Measurements from ENCODE around the gene RNF149. TPM values are rescaled to one million over a fixed set of nuclear protein-coding genes. Genes with fewer than 3 reads are reported as not detected.

RNF149 gene
- total and polyA plus RNA-seq, 12 donors, result 31.5 to 98.4 (median 51.7) TPM

- H3K9me3 ChIP-seq (replicated peaks in 1 of 3), result no peaks in the 10 kb centered on the region
- no peaks in the 10 kb centered on the region for H3K27me3 ChIP-seq
- no peak for DNase-seq
- H3K27ac ChIP-seq, result no peak overlapping the region
- H3K4me3 ChIP-seq, result peak overlapping the region in 1 of 4 donors; percentile 2
- H3K4me1 ChIP-seq (replicated peaks in 1 of 2), result peaks cover 11 to 67% of the 10 kb centered on the region in 2 donors
- TF ChIP-seq POLR2A (IDR thresholded peaks at IDR 0.05) (no peak), CTCF (IDR thresholded peaks at IDR 0.05) (no peak)
- H3K36me3 ChIP-seq (replicated peaks in 1 of 2), result peaks cover 0 to 10% of the 10 kb centered on the region in 2 donors
- 71 to 85% (median 78%) methylated on average over 7 of the region's 7 CpGs for WGBS, 4 donors
- intact Hi-C loops (cut with DNase I), result no loop called here
Measured at GRCh38 chr2:101300836-101301235, 7.7 kb downstream of the RNF149 start.

DNA sequence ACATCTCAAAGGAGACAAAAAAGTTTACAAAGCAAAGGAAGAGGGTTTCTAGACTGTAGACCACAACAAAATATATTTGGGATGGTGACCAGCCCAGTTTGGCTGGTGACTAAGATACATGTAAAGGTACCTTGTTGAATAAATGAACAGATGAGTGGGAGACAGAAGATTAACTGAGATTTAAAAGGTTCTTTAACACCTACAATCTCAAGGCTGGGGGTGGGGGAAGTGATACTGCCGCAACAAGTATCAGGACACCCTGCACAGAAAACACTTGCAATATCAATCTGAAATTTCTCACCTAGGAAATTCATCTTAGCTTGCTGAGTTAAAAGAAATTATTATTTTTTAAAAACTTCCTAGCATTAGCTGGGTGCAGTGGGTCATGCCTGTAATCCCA lies 8.3 kb downstream of the RNF149 start:
- peaks cover 14 to 66% of the 10 kb centered on the region in 2 donors for H3K4me1 ChIP-seq (replicated peaks in 1 of 2)
- intact Hi-C loops (cut with DNase I), result no loop called here
- no peak for TF ChIP-seq POLR2A (IDR thresholded peaks at IDR 0.05)
- TF ChIP-seq CTCF (IDR thresholded peaks at IDR 0.05), result no peak

GRCh38 chr2:101299604-101300003 lies 8.9 kb downstream of the RNF149 start:
- Histone ChIP-seq H3K27ac (no peak overlapping the region), H3K4me3 (no peak overlapping the region), H3K27me3 (no peaks in the 10 kb centered on the region), H3K4me1 (replicated peaks in 1 of 2) (peaks cover 14 to 60% of the 10 kb centered on the region in 2 donors), H3K36me3 (replicated peaks in 1 of 2) (peaks cover 0 to 11% of the 10 kb centered on the region in 2 donors), H3K9me3 (replicated peaks in 1 of 3) (no peaks in the 10 kb centered on the region)
- 68 to 77% (median 69%) methylated on average over 6 of the region's 6 CpGs for WGBS, 4 donors
- no peak for TF ChIP-seq POLR2A (IDR thresholded peaks at IDR 0.05)
- no peak for TF ChIP-seq CTCF (IDR thresholded peaks at IDR 0.05)
- no peak for DNase-seq
- intact Hi-C loops (cut with DNase I), result no loop called here

More for the DNA sequence above, 8.3 kb downstream of the RNF149 start:
- Histone ChIP-seq H3K27me3 (no peaks in the 10 kb centered on the region), H3K9me3 (replicated peaks in 1 of 3) (no peaks in the 10 kb centered on the region), H3K4me3 (peak overlapping the region in 1 of 4 donors; percentile 2), H3K27ac (no peak overlapping the region), H3K36me3 (replicated peaks in 1 of 2) (peaks cover 0 to 10% of the 10 kb centered on the region in 2 donors)
- DNase-seq, result no peak
- 86 to 95% (median 91%) methylated on average over 1 of the region's 1 CpG for WGBS, 4 donors

DNA sequence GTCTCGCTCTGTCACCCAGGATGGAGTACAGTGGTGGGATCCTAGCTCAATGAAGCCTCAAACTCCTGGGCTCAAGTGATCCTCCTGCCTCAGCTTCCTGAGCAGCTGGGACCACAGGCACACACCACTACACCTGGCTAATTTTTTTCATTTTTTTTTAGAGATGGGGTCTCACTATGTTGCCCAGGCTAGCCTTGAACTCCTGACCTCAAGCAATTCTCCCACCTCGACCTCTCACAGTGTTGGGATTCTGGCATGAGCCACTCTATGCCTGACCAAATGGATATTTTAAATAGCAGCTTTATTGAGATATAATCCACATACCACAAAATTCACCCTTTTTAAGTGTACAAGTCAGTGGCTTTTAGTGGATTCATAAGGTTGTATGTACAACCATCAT lies 11.1 kb downstream of the RNF149 start:
- Histone ChIP-seq H3K36me3 (replicated peaks in 1 of 2) (peaks cover 0 to 23% of the 10 kb centered on the region in 2 donors), H3K27me3 (no peaks in the 10 kb centered on the region), H3K4me3 (no peak overlapping the region), H3K9me3 (replicated peaks in 1 of 3) (no peaks in the 10 kb centered on the region), H3K27ac (no peak overlapping the region), H3K4me1 (replicated peaks in 1 of 2) (peaks cover 9 to 61% of the 10 kb centered on the region in 2 donors)
- 77 to 89% (median 79%) methylated on average over 2 of the region's 2 CpGs for WGBS, 4 donors
- DNase-seq, result no peak
- TF ChIP-seq CTCF (IDR thresholded peaks at IDR 0.05), result no peak
- TF ChIP-seq POLR2A (IDR thresholded peaks at IDR 0.05), result no peak
- intact Hi-C loops (cut with DNase I), result no loop called here

All from adrenal gland (tissue), 12 donors.